Measurements from ENCODE around the gene SLC9A3.

SLC9A3 gene

GRCh38 chr5:442335-443238, 81.7 kb downstream of the SLC9A3 start, which contains the start of gene EXOC3:
EXOC3 (plus strand) TSS chr5:443176; CDS start chr5:446206, 3,030 bp downstream.
- DNase-seq (ENCODE audit: low spot score), result peak; percentile 97

DNA sequence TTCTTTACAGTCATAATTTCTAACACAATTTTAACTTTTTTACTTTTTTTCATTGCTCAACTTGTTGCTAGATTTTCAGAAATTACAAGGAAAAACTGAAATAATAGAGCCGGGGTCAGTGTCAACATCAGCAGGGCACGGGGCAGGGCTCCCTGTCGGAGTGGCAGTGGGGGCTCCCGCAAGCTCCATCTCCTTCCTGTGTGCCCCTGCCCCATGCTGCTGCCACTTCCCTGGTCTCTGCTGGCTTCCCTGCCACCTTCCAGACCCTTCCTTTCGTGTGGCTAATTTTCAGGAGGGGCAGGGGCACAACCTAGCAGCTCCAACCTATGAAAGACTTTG, 82.3 kb downstream of the SLC9A3 start:
- no peak for DNase-seq (ENCODE audit: low spot score)

GRCh38 chr5:440401-441201, 83.6 kb downstream of the SLC9A3 start:
- no peak for DNase-seq (ENCODE audit: low spot score)

DNA sequence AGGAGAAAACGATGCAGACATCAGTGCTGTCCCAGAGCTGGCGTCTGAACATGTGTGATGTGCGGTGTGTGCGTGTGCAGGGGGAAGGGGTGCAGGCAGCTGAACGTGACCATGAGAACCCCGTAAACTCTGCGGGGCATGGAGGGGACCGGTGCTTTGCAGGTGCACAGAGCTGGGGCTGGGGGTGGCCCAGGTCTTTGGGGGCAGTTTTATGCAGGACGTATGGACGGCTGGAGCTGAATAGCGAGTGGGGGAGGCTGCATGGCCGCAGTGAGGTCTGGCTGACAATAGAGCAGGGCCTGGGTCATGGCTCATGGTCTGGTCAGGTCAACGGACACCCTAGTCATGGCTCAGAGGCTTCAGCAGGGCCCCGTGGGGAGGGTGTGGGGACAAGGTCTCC, 84.6 kb downstream of the SLC9A3 start:
- no peak for DNase-seq (ENCODE audit: low spot score)

- no peak for DNase-seq (ENCODE audit: low spot score)
Observed at GRCh38 chr5:439181-439580, 85.1 kb downstream of the SLC9A3 start.

- no peak for DNase-seq (ENCODE audit: low spot score)
Observed at GRCh38 chr5:438481-438981, 85.7 kb downstream of the SLC9A3 start.

DNA sequence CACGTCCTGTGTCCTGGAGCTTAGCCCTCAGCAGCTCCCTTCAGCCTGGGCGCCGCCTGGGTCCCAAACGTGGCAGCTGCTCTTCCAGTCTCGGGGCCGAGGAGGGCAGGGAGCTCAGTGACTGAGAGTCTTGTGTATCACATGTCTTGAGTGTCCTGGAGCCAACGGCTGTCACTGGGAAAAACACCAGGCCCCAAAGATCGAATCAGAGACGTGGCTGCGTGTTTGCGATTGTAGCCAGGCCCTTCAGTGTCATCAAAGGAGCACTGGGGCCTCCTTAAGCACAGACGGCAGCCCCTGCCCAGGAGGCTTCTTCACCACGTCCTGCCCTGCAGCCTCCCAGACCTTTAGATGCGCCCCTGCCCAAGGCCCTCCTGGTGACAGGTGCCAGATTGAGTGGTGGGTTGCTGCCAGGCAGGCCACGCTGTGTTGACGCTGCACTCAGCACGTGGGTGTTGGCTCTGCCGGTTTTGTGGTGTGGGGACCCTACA, 86.9 kb downstream of the SLC9A3 start:
- no peak for DNase-seq (ENCODE audit: low spot score)

DNA sequence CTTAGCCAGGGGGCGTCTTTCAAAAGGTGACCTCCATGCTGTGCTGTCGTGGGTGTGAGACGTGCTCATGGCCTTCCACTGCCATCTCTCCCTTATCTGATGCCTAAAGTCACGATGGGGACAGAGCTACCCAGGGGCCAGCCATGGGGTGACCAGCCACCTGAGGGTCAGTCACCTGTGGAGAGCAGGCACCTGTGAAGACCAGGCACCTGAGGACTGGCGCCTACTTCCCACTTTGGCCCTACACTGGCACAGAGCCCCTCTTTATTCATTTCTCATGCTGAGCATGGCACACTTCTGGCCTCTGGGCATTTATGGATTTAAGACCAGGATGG, 87.6 kb downstream of the SLC9A3 start:
- DNase-seq (ENCODE audit: low spot score), result no peak

GRCh38 chr5:435961-436640, 88.1 kb downstream of the SLC9A3 start:
- DNase-seq (ENCODE audit: low spot score), result peak; percentile 65

GRCh38 chr5:435156-435790, 89.0 kb downstream of the SLC9A3 start:
- DNase-seq (ENCODE audit: low spot score), result no peak

DNA sequence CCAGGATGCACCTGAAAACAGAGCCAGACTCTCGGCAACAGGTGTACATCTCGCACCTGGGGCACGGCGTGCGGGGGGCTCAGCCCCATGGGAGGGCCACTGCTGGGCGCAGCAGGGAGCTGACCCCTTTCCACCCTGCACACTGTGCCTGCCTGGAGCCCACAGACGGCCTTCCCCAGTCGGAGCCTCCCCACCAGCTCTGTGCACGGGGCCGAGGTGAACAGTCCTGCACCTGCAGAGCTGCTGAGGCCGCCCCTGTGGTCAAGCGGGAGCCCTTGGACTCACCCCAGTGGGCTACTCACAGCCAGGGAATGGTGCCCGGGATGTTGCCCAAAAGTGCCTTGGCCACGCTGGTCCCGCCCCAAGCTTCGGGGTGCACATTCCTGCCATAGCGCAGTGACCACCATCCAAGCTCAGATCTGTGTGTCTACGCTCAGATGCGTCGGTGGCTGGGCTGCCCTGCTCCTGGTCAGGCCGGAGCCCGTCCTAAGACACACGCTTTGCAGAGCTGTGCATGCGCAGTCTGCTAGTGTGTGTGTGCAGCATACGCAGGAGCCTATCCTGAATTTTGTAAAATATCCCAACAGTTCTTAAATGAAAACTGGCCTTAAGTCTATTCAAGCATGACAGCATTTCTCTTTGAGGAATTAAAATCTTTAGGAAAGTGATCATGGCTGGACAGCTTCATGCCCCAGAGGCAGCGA, 89.7 kb downstream of the SLC9A3 start:
- DNase-seq (ENCODE audit: low spot score), result no peak

GRCh38 chr5:433836-434235, 90.4 kb downstream of the SLC9A3 start:
- no peak for DNase-seq (ENCODE audit: low spot score)

DNA sequence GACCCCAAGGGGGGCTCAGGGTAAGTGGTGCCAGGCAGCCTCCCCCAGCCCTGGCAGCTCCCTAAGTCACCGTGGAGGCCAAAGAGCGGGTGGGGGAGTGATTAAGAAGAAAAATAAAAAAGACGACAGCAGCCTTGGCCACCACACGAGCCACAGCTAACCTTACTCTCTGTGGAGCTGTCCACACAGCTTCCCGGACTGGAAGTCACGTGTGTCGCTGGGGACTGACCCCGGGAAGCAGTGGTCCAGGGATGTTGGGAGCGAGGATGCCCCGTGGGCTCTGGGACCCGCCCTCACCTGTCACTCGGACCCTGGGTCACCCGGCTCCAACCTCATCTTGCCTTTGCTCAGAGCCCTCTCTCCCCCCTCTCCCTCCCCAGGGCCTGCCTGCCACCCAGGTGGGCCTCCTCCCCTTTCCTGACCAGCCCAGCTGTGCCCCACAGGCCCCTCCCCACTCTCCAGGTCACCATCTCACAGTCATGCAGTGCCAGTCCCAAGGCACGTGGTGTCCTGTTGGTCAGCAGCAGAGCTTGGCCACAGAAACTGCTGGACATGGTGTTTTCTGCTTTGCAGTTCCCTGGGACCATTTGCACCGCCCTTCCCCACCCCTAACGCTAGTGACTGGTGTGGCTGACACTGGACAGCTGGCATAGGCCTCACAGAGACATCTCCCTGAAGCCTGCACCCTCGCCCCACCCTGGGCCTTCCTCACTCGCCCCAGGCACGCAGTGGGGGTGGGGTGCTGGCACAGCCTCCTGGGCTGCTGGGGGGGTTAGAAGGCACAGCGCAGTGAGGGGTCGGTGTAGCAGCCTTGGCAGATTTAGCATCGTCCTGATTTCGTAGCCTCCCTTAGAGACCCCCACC, 91.1 kb downstream of the SLC9A3 start:
- no peak for DNase-seq (ENCODE audit: low spot score)

- DNase-seq (ENCODE audit: low spot score), result no peak
Observed at GRCh38 chr5:432201-432927, 91.9 kb downstream of the SLC9A3 start.

GRCh38 chr5:431711-432050, 92.6 kb downstream of the SLC9A3 start:
- no peak for DNase-seq (ENCODE audit: low spot score)

GRCh38 chr5:431001-431710, 93.1 kb downstream of the SLC9A3 start:
- DNase-seq (ENCODE audit: low spot score), result peak; percentile 88

- DNase-seq (ENCODE audit: low spot score), result no peak
Observed at GRCh38 chr5:430214-430925, 93.9 kb downstream of the SLC9A3 start.

DNA sequence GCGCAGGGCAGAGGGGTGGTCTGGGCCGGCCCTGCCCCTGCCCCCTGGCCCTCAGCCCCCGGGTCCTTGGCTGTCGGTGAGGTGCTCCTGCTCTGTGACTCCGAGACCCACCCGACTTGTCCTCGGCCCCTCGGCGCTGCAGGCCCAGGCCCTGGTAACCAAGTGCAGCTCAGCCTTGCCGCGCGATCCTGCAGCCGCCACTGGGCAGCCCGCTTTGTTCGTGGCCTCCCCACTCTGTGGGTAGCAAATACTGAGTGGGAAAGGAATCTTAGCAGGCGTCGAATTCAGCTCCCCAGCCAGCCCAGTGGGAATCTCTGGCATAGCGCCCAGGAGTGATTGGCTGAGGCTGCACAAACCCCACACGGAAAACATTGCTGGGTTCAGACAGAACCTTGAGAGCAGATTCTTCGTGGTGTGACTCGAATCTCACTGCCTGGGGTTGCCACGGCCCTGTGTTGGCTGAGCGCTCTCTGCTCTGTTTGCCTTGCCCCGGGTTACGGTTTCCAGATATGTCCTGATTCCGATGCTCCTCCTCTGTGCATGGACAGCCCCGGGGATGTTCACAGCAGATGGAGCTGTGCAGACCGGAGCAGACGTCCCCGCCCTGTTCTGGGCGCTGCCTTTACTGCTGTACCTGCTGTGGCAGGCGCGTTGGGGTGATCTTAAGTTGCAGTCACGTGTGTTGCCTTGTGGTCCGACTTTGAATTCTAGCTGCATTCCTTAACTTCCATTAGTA, 94.6 kb downstream of the SLC9A3 start:
- no peak for DNase-seq (ENCODE audit: low spot score)
